ENCODE measurements around the gene FCAMR.
A peak's percentile ranks its signal among the peaks of the same experiment; 100 is the strongest.

Gene FCAMR

GRCh38 chr1:206913766-206914537, 56.3 kb downstream of the FCAMR start:
- H3K4me3 ChIP-seq (ENCODE audit: low read depth in 1 of 2, low read length in 2 of 2), result no peak overlapping the region
- H3K4me1 ChIP-seq (ENCODE audit: insufficient read depth, low read length), result no peaks in the 10 kb centered on the region
- H3K27me3 ChIP-seq (ENCODE audit: control insufficient read depth in 1 of 2, insufficient read depth in 2 of 2, low read length in 2 of 2), result peaks cover 6 to 13% of the 10 kb centered on the region in 2 donors
- H3K27ac ChIP-seq (ENCODE audit: low read depth, low read length), result no peak overlapping the region
- no peak overlapping the region for H3K9ac ChIP-seq (ENCODE audit: low read length)
- no peaks in the 10 kb centered on the region for H3K9me3 ChIP-seq (ENCODE audit: low read length)
- no peaks in the 10 kb centered on the region for H3K36me3 ChIP-seq (ENCODE audit: insufficient read depth, low read length)

DNA sequence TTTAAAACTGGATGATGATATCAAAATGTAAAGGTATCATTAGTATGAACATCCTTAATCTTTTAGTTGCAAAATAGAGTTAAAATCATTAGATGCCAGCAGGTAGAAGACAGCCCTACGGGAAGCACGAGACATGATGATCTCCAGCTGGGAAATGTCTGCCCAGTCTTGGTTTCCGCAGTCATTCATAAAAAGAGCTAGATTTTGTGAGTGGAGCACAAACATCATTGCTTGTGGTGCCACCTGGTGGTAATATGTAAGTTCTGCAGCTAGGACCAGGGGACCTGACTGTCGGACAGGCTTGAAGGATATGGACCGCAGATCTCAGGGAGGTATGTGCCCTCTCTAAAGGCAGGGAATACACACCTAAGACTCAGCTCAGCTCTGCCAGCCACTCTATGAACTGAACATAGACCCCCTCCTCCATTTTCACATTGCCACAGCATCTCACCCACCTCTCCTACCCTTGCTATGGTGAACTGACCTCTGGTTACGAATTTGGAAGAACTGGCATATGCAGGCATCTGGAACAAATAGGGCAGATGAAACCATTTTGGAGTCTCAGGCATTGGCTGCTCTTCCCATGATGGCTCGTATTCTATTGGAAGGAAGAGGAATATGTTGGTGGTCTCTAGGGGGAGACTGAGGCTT, 57.7 kb downstream of the FCAMR start:
- H3K36me3 ChIP-seq (ENCODE audit: insufficient read depth, low read length), result no peaks in the 10 kb centered on the region
- no peaks in the 10 kb centered on the region for H3K4me1 ChIP-seq (ENCODE audit: insufficient read depth, low read length)
- H3K4me3 ChIP-seq (ENCODE audit: low read depth in 1 of 2, low read length in 2 of 2), result no peak overlapping the region
- H3K9me3 ChIP-seq (ENCODE audit: low read length), result no peaks in the 10 kb centered on the region
- no peak overlapping the region for H3K9ac ChIP-seq (ENCODE audit: low read length)
- H3K27ac ChIP-seq (ENCODE audit: low read depth, low read length), result no peak overlapping the region
- peaks cover 6 to 15% of the 10 kb centered on the region in 2 donors for H3K27me3 ChIP-seq (ENCODE audit: control insufficient read depth in 1 of 2, insufficient read depth in 2 of 2, low read length in 2 of 2)

DNA sequence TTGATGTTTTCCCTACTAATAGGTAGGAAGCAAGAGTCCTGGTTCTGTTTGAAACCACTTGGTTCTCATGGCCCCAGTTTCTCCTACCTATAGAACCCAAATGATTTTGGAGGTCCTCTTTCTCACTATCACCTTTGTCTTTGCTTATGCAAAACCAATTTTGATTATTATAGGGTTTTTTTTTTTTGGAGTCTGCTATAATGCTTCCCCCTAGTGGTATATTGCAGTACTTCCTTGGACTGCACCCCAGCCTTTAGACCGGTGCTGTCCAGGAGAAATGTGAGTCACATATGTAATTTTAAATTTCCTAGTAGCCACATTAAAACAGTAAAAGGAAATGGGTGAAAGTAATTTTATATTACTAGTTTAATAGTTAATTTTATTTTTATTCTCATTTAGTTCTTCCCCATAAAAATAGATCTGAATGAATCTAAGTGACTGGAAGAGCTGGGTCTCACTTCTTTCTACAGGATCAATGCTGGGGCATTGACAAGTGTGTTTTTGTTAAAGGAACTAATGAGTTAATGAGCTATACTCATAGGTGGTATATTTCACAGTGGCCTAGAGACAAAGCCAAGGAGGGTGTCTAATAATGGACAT, 59.1 kb downstream of the FCAMR start:
- no peak overlapping the region for H3K9ac ChIP-seq (ENCODE audit: low read length)
- H3K27me3 ChIP-seq (ENCODE audit: control insufficient read depth in 1 of 2, insufficient read depth in 2 of 2, low read length in 2 of 2), result peaks cover 6 to 15% of the 10 kb centered on the region in 2 donors
- H3K4me3 ChIP-seq (ENCODE audit: low read depth in 1 of 2, low read length in 2 of 2), result no peak overlapping the region
- no peaks in the 10 kb centered on the region for H3K36me3 ChIP-seq (ENCODE audit: insufficient read depth, low read length)
- H3K4me1 ChIP-seq (ENCODE audit: insufficient read depth, low read length), result no peaks in the 10 kb centered on the region
- H3K27ac ChIP-seq (ENCODE audit: low read depth, low read length), result no peak overlapping the region
- H3K9me3 ChIP-seq (ENCODE audit: low read length), result no peaks in the 10 kb centered on the region

DNA sequence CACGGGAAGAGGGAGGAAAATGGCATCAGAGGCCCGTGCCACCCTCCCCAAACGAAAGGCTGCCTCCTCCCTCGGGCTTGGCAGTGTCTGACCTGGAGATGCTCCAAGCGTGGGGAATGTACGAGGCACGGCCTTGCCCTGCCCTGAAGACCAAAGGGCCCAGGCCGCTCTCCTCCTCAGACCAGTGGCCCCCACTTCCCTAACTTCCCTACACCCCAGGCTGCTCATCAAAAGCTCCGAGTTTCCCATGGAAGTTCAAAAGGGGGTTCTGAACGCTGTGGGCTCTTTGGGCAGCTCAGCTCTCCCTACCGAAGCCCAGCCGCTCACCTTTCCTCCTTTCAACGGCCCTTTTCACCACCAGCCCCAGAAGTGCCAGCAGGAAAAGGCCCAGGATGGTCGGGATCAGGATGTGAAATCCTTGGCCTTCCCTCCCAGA, 60.4 kb downstream of the FCAMR start:
- no peaks in the 10 kb centered on the region for H3K9me3 ChIP-seq (ENCODE audit: low read length)
- peak overlapping the region; percentile 39 to 50 for H3K4me3 ChIP-seq (ENCODE audit: low read depth in 1 of 2, low read length in 2 of 2)
- H3K36me3 ChIP-seq (ENCODE audit: insufficient read depth, low read length), result no peaks in the 10 kb centered on the region
- H3K9ac ChIP-seq (ENCODE audit: low read length), result no peak overlapping the region
- no peaks in the 10 kb centered on the region for H3K4me1 ChIP-seq (ENCODE audit: insufficient read depth, low read length)
- no peak overlapping the region for H3K27ac ChIP-seq (ENCODE audit: low read depth, low read length)
- H3K27me3 ChIP-seq (ENCODE audit: control insufficient read depth in 1 of 2, insufficient read depth in 2 of 2, low read length in 2 of 2), result peaks cover 6 to 15% of the 10 kb centered on the region in 2 donors

GRCh38 chr1:206909161-206909882, 60.9 kb downstream of the FCAMR start:
- Histone ChIP-seq H3K4me3 (ENCODE audit: low read depth in 1 of 2, low read length in 2 of 2) (peak overlapping the region; percentile 39 to 50), H3K4me1 (ENCODE audit: insufficient read depth, low read length) (no peaks in the 10 kb centered on the region), H3K27ac (ENCODE audit: low read depth, low read length) (no peak overlapping the region), H3K36me3 (ENCODE audit: insufficient read depth, low read length) (no peaks in the 10 kb centered on the region), H3K9me3 (ENCODE audit: low read length) (no peaks in the 10 kb centered on the region), H3K9ac (ENCODE audit: low read length) (no peak overlapping the region), H3K27me3 (ENCODE audit: control insufficient read depth in 1 of 2, insufficient read depth in 2 of 2, low read length in 2 of 2) (peaks cover 6 to 15% of the 10 kb centered on the region in 2 donors)

DNA sequence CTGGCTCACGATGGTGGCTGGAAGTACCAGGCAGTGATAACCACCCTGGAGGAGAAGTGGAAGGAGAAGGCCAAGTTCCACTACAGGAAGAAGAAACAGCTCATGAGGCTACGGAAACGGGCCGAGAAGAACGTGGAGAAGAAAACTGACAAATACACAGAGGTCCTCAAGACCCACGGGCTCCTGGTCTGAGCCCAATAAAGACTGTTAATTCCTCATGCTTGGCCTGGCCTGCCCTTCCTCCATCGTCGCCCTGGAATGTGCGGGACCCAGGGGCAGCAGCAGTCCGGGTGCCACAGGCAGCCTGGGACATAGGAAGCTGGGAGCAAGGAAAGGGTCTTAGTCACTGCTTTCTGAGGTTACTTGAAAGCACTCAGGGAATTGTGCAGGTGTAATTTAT, 62.2 kb downstream of the FCAMR start:
- Histone ChIP-seq H3K27me3 (ENCODE audit: control insufficient read depth in 1 of 2, insufficient read depth in 2 of 2, low read length in 2 of 2) (peaks cover 6 to 15% of the 10 kb centered on the region in 2 donors), H3K9me3 (ENCODE audit: low read length) (no peaks in the 10 kb centered on the region), H3K4me3 (ENCODE audit: low read depth in 1 of 2, low read length in 2 of 2) (no peak overlapping the region)

More for the DNA sequence above, 62.2 kb downstream of the FCAMR start:
- no peak overlapping the region for H3K9ac ChIP-seq (ENCODE audit: low read length)
- no peak overlapping the region for H3K27ac ChIP-seq (ENCODE audit: low read depth, low read length)
- H3K36me3 ChIP-seq (ENCODE audit: insufficient read depth, low read length), result no peaks in the 10 kb centered on the region
- H3K4me1 ChIP-seq (ENCODE audit: insufficient read depth, low read length), result no peaks in the 10 kb centered on the region

Measured in muscle layer of colon (tissue), 2 donors.